SJSA1 (cell line): ENCODE data around the gene ABLIM3. TPM values are rescaled to one million over a fixed set of nuclear protein-coding genes. Genes with fewer than 3 reads are reported as not detected.

Experiments
- DNase-seq, 2 experiments: peaks; one replicate each; pipeline ENCODE4 v3.0.0-alpha.2; 2015 to 2020; ENCODE audit warnings: low spot score in 2 of 2, low read depth in 1 of 2
- H3K27ac ChIP-seq: fragments of 250-450 bp; sonication (Bioruptor Pico); 2 replicates; pipeline ENCODE4 v1.5.1; 2020; ENCODE audit warnings: mild to moderate bottlenecking, moderate library complexity
- H3K27me3 ChIP-seq: fragments of 250-450 bp; sonication (Bioruptor Pico); replicated peaks from 2 replicates; pipeline ENCODE4 v1.5.1; 2020; ENCODE audit warnings: mild to moderate bottlenecking, moderate library complexity
- H3K36me3 ChIP-seq: fragments of 250-450 bp; sonication (Bioruptor Pico); 2 replicates; pipeline ENCODE4 v1.5.1; 2020; ENCODE audit warnings: mild to moderate bottlenecking
- H3K4me1 ChIP-seq: fragments of 250-450 bp; sonication (Bioruptor Pico); replicated peaks from 2 replicates; pipeline ENCODE4 v1.6.1; 2021; ENCODE audit warnings: mild to moderate bottlenecking
- H3K4me3 ChIP-seq: fragments of 250-450 bp; sonication (Bioruptor Pico); 2 replicates; pipeline ENCODE4 v1.5.1; 2020; ENCODE audit warnings: mild to moderate bottlenecking
- H3K9me3 ChIP-seq: fragments of 250-450 bp; sonication (Bioruptor Pico); replicated peaks from 2 replicates; pipeline ENCODE4 v1.5.1; 2020; ENCODE audit warnings: mild to moderate bottlenecking
- total RNA-seq: library from RNA; depleted of rRNA; stranded (reverse); fragments of >200 nt; shearing (Covaris generic); gene quantifications from 2 replicates; pipeline ENCODE4 v1.2.3, GENCODE V29; 2014

ABLIM3 gene
- total RNA-seq, 1 experiment from 2014 or later: 32.8 TPM

- Histone ChIP-seq H3K9me3 (0 out of 2 replicates have a peak, but pooled peaks cover 2% of the 10 kb centered on the region), H3K4me3 (no peak overlapping the region), H3K27ac (no peak overlapping the region), H3K4me1 (peaks cover 4% of the 10 kb centered on the region), H3K36me3 (peaks cover 63% of the 10 kb centered on the region), H3K27me3 (no peaks in the 10 kb centered on the region)
- no peak for DNase-seq
Observed at GRCh38 chr5:149198148-149198547, 56.9 kb downstream of the ABLIM3 start.

GRCh38 chr5:149200355-149200754, 59.1 kb downstream of the ABLIM3 start:
- Histone ChIP-seq H3K36me3 (peaks cover 79% of the 10 kb centered on the region), H3K4me3 (no peak overlapping the region), H3K4me1 (peaks cover 26% of the 10 kb centered on the region), H3K27me3 (no peaks in the 10 kb centered on the region), H3K27ac (no peak overlapping the region), H3K9me3 (no peaks in the 10 kb centered on the region)
- no peak for DNase-seq

- no peak overlapping the region for H3K27ac ChIP-seq
- peaks cover 79% of the 10 kb centered on the region for H3K36me3 ChIP-seq
- H3K9me3 ChIP-seq: no peaks in the 10 kb centered on the region
- no peaks in the 10 kb centered on the region for H3K27me3 ChIP-seq
- H3K4me1 ChIP-seq: peaks cover 34% of the 10 kb centered on the region
- H3K4me3 ChIP-seq: no peak overlapping the region
- no peak for DNase-seq
Observed at GRCh38 chr5:149201121-149201637, 59.9 kb downstream of the ABLIM3 start.

GRCh38 chr5:149202910-149203451, 61.7 kb downstream of the ABLIM3 start:
- no peak for DNase-seq
- Histone ChIP-seq H3K4me3 (no peak overlapping the region), H3K4me1 (peaks cover 52% of the 10 kb centered on the region), H3K27ac (peak overlapping the region; percentile 97), H3K36me3 (peaks cover 72% of the 10 kb centered on the region), H3K27me3 (no peaks in the 10 kb centered on the region), H3K9me3 (no peaks in the 10 kb centered on the region)

GRCh38 chr5:149203921-149204441, 62.7 kb downstream of the ABLIM3 start:
- peak overlapping the region; percentile 97 for H3K27ac ChIP-seq
- peaks cover 67% of the 10 kb centered on the region for H3K36me3 ChIP-seq
- peak in 1 of 2 experiments; percentile 87 for DNase-seq

GRCh38 chr5:149205625-149206523, 64.6 kb downstream of the ABLIM3 start:
- no peaks in the 10 kb centered on the region for H3K27me3 ChIP-seq
- peak overlapping the region; percentile 97 for H3K27ac ChIP-seq
- H3K4me3 ChIP-seq: no peak overlapping the region
- H3K36me3 ChIP-seq: peaks cover 53% of the 10 kb centered on the region
- peaks cover 81% of the 10 kb centered on the region for H3K4me1 ChIP-seq
- no peaks in the 10 kb centered on the region for H3K9me3 ChIP-seq
- peak; percentile 99 for DNase-seq

More at GRCh38 chr5:149203921-149204441, 62.7 kb downstream of the ABLIM3 start:
- no peaks in the 10 kb centered on the region for H3K27me3 ChIP-seq
- no peak overlapping the region for H3K4me3 ChIP-seq
- H3K4me1 ChIP-seq: peaks cover 62% of the 10 kb centered on the region
- no peaks in the 10 kb centered on the region for H3K9me3 ChIP-seq

GRCh38 chr5:149206524-149207141, 65.3 kb downstream of the ABLIM3 start:
- Histone ChIP-seq H3K27me3 (no peaks in the 10 kb centered on the region), H3K36me3 (peaks cover 45% of the 10 kb centered on the region), H3K4me3 (no peak overlapping the region), H3K27ac (peak overlapping the region; percentile 97), H3K4me1 (peaks cover 89% of the 10 kb centered on the region), H3K9me3 (no peaks in the 10 kb centered on the region)
- DNase-seq: peak in 1 of 2 experiments; percentile 94

GRCh38 chr5:149207831-149208230, 66.5 kb downstream of the ABLIM3 start:
- Histone ChIP-seq H3K36me3 (peaks cover 33% of the 10 kb centered on the region), H3K4me1 (peaks cover 98% of the 10 kb centered on the region), H3K27me3 (no peaks in the 10 kb centered on the region), H3K9me3 (no peaks in the 10 kb centered on the region), H3K27ac (peak overlapping the region; percentile 97), H3K4me3 (no peak overlapping the region)
- peak in 1 of 2 experiments; percentile 27 for DNase-seq

GRCh38 chr5:149210225-149210624, 68.9 kb downstream of the ABLIM3 start:
- Histone ChIP-seq H3K4me1 (peaks cover 82% of the 10 kb centered on the region), H3K9me3 (no peaks in the 10 kb centered on the region), H3K27me3 (no peaks in the 10 kb centered on the region), H3K27ac (peak overlapping the region; percentile 94), H3K4me3 (no peak overlapping the region), H3K36me3 (peaks cover 18% of the 10 kb centered on the region)
- DNase-seq: peak; percentile 96 to 99

- Histone ChIP-seq H3K4me1 (peaks cover 82% of the 10 kb centered on the region), H3K27ac (peak overlapping the region; percentile 94), H3K36me3 (peaks cover 19% of the 10 kb centered on the region), H3K27me3 (no peaks in the 10 kb centered on the region), H3K4me3 (no peak overlapping the region), H3K9me3 (no peaks in the 10 kb centered on the region)
- peak; percentile 89 to 93 for DNase-seq
Observed at GRCh38 chr5:149210968-149211490, 69.7 kb downstream of the ABLIM3 start.

- Histone ChIP-seq H3K36me3 (peaks cover 23% of the 10 kb centered on the region), H3K9me3 (no peaks in the 10 kb centered on the region), H3K4me3 (no peak overlapping the region), H3K27me3 (no peaks in the 10 kb centered on the region), H3K27ac (peak overlapping the region; percentile 94), H3K4me1 (peaks cover 77% of the 10 kb centered on the region)
- no peak for DNase-seq
Observed at GRCh38 chr5:149211566-149211965, 70.3 kb downstream of the ABLIM3 start.

- Histone ChIP-seq H3K4me3 (no peak overlapping the region), H3K36me3 (peaks cover 30% of the 10 kb centered on the region), H3K27me3 (no peaks in the 10 kb centered on the region), H3K27ac (peak overlapping the region; percentile 94), H3K9me3 (no peaks in the 10 kb centered on the region), H3K4me1 (peaks cover 68% of the 10 kb centered on the region)
- peak; percentile 99 to 100 for DNase-seq
Observed at GRCh38 chr5:149212198-149212951, 71.1 kb downstream of the ABLIM3 start.
